Measurements from ENCODE around the gene DUSP9.

Gene DUSP9

DNA sequence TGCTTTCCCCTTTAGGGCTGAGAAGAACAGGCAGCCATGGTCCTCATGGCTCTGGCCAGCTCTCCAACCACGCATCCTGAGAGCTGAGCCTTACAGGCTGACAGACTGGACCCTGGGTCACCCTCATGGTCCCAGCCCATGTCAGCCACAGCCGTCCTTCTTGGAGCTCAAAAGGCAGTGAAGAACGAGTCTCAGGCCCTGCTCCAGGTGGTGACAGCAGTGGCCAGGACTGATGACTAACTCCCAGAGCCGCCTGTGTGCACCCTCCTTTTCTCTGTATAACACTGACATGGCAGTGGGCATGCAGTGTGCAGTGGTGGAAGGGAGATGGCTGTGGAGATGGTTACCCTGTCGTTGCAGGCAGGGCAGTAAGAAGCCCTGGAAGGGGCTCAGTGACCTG is 10.3 kb upstream of the DUSP9 start:
- DNase-seq (ENCODE audit: low spot score) = no peak

DNA sequence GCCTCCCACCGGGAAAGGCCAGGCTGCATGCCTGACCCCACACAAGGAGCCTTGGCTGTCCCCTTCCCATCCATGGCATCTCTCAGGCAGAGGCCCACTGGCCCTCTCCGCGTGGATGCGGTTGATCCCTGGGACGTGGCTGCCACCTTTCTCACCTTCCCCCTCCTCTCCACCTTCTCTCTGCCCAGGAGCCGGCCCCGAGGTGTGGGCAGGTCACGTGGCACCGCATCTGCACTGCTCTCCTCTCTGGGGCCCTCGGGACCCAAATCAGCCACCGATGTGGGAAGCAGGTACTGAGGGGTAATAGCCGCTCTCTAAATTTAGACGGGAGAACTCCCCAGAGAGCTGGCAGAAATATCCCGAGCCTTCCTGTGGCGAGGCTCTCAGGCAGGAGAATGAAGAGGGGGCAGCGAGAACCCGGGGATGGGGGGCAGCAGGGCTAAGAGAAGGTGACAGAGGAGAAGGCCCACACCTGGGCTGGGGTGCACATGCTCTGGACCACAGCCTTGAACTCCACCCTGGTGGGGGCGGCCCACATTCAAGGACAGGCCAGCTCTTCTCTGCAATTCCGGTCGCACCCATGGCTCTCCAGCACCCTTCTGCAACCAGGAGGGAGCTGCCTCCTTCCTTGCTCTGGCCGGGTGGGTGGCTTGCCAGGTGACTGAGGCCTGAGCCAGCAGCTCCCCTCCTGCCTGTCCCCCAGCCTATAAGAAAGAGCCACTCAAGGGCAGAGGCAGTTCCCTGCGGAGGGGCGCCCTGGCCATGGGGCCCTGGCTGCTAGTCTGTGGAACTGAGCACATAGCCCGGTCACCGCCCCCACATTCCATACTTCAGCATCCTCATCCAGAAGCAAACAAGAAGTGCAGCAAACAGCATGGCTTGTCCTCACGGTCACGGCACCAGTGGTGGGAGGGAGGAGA is 9.6 kb upstream of the DUSP9 start:
- no peak for DNase-seq (ENCODE audit: low spot score)

DNA sequence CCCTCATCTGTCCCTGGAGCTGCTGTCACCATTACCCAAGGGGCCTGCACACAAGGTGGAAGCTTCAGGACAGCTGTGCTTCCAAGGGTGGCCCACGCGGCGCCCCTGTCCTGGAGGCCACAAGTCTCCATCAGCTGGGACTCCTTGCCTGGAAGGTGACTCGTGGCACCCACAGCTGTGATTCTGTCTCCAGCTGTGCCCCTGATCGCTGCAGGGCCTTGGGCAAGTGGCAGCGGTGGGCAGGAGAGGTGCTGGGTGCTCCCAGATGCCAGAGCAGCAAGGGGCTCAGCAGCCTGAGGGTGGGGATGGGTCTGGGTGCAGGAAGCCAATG is 9.0 kb upstream of the DUSP9 start:
- no peak for DNase-seq (ENCODE audit: low spot score)

DNA sequence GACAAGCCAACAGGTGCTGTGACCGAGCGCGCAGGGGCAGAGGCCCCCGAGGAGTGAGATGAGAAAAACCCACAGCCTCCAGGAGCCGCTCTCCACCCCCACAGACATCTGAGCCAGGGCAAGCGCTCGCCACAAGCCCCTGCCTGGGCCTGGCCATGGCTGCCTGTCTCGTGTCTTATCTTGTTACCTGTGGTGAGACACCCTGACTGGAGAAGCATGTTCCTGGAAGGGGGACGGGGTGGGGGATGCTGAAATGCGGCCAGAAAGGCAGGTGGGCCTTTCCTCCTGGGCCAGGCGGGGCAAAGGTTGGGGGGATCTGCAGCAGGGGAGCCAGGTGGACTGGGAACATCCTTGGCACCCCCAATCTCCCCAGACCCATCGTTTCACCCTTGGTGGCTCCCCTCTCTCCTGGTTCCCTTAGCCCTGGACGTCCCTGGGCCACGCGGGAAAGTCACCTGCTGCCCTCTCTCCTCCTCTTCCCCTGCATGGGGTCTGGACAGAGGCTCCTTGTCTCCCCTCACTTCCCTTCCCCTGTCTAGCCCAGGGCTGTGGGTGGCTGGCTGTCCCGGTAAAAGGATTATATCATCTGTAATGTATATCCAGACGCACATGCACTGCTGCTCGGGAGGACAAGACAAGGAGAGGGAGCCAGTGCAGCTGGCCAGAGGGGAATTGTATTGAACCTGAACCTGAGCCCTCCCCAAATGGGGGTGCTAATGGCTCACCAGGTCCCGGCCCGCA is 8.4 kb upstream of the DUSP9 start:
- DNase-seq (ENCODE audit: low spot score) = no peak

DNA sequence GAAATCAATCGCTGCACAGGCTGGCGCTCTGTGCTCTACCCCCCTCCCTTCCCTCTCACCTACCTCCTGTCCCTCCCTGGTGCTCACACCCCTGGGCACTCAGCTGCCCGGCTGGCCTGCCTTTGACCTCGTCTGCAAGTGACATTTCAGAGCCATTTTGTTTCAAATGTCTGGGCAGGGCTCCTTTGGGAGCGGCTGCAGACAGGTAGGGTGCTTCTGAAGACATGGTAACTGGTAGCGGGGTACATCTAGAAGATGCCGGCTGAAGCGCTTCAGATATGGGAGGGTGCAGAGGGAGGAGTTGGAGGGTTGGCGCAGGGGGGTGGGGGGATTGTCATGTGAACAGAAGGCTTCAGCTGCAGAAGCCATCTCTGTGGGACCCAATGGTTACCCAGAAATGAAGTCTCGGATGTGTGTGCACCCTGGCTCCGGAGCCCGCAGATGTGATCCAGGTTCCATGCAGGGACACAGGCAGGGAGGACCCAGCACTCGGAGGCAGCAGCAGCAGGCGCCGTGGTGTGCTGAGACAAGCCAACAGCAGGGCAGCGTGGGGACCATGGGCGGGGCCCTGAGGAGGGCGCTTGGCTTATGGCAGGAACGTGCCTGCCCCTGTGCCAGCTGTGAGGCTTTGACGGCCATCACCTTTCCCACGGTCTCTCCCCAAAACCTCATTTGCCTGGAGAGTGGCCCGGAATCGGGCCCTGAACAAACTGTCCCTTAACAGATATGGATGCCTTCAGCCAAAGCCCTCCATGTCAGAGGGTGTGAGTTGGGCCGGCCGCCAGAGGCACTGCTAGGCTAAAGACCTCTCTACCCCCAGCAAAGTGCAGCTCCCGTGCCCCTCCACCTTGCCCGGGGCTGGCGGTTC is 7.6 kb upstream of the DUSP9 start:
- DNase-seq (ENCODE audit: low spot score) = no peak

DNA sequence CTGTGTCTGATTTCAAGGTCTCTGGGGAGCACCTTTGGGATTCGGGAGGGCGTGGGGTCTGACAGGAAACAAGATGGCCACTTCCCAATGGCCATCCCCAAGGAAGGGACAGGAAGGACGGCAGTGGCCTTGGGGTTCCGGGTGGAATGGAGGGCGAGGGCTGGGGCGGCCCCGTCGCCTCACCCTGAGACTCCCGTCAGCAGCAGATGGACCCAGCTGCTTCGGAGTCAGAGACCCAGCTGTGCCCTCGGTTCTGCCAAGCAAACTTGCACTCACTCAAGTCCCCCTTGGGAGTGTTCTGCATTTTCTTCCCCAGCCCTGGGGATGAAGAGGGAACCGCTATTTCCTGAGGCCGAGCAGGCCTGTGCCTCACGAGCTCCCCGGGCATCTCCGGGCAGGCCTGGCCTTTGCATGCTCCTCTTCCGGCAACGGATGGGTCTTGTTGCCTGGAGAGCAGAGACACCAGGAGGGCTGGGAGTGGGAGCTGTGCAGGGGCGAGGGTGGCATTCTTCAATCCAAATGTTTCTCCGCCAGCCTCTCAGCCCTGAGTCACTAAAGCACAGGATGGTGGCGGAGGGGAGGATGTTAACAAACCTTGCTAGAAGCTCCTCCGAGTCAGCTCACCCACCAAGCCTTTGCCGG is 6.8 kb upstream of the DUSP9 start:
- DNase-seq (ENCODE audit: low spot score) = no peak

DNA sequence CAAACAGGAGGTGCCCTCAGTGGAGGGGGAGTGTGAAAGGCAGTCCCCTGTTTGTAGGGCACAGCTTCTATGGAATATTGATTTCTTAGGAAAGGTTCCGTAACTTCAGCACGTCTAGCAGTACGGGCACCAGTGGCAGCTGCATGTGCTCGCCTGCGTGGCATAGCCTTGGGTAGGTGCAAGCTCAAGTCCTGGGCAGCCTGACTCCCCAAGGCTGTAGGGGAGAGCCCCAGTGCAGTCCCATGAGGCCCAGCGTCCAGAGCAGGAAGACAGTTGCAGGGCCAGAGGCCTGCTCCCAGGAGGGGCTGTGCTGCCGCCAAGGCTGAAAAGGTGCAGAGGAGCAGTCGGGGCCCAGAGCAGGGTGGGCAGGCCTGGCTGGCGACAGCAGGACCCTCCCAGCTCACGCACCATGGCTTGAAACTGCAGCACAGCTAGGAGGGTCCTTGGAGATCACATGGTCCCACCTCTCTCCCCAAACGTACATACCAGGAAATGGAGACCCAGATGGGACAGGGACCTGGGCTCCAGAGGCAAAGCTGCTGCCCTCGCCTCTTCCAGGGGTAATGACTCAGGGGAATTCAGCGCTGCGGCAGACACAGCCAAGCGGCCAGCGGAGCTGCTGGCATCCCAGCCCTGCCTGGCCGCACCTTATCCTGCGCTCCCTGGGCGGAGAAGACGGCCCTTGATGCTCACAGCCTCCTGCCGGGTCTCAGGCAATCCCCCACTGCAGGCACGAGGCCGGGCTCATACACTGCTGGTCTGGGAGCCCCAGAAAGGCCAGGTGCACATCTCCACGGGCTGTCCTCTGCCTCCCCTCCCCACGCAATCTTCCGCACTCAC is 6.0 kb upstream of the DUSP9 start:
- DNase-seq (ENCODE audit: low spot score) = no peak

DNA sequence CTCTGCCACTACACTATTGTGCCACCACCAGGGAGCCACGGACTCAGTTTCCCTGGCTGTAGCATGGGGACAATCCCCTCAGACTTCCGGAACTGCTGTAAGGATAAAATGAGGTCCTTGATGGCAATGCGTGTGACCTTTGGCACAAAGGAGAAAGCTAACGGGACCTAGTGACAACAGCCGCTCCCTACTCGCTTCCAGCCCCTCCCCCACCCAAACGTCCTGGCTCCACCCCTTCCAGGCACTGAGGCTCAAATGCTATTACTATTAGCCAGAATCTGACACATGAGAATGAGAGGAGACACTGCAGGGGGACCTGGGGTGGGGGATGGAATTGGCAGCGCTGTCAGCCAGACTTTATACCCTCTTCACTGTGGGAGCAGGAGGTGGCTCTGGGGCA is 5.4 kb upstream of the DUSP9 start:
- no peak for DNase-seq (ENCODE audit: low spot score)

DNA sequence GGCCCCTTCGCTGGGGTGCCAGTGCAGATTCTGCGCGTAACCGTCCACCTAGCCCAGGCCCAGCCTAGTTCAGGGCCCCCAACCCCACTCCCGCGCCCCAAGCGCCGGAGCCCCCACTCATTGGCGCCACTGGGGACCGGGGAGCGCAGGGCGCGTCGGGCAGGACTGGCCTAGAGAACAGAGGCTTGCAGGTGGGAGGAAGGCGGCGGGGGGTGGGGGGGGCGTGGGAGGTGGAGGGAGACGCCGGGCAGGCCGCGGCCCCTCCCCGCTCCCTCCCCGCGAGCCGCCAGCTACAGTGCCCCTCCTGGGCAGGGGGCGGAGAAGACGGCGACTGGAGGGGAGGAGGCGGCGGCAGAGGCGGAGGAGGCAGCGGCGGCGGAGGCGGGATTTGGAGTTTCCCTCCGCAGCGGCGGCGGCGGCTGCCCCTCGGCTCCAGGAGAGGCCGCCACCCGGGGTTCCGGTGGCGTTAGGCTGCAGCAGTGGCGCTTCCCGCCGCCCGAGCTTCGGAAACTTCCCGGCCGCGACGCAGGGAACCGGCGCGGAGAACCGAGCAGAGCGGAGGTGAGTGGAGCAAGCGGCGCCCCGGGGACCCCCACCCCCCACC is 4.8 kb upstream of the DUSP9 start:
- peak; percentile 13 for DNase-seq (ENCODE audit: low spot score)

DNA sequence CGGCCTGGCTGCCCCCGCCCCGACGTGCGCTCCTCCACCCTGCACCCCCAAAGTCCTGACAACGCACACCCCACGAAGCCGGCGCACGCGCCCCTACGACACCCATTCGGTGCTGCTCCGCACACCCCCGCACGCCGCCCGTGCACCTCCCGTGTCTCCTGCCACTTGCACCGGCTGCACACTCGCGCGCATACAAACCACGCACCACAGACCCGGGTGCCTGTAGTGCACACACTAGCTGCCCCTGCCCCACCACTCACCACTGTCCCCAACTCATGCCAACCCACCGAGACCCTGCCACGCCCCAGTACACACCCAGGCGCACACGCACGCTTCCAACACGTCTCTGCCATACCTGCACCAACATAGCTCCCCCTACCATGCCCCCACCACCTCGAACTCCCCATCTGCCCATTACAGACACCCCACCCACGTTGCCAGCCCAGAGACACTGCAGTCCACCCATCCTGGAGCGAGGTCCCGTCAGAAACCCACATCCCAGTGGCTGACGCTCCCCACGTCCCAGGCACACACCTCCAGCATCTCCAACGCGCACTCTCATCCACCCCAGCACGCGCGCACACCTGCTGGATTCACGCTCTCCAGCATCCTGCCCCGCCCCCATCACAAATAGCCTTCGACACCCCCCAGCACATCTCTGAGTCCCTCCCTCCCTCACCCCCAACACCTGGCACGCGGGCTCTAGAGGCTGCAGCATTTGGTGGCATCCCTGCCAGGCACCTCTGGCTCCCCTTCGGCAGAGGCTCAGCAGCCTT is 4.2 kb upstream of the DUSP9 start:
- DNase-seq (ENCODE audit: low spot score) = peak; percentile 1

DNA sequence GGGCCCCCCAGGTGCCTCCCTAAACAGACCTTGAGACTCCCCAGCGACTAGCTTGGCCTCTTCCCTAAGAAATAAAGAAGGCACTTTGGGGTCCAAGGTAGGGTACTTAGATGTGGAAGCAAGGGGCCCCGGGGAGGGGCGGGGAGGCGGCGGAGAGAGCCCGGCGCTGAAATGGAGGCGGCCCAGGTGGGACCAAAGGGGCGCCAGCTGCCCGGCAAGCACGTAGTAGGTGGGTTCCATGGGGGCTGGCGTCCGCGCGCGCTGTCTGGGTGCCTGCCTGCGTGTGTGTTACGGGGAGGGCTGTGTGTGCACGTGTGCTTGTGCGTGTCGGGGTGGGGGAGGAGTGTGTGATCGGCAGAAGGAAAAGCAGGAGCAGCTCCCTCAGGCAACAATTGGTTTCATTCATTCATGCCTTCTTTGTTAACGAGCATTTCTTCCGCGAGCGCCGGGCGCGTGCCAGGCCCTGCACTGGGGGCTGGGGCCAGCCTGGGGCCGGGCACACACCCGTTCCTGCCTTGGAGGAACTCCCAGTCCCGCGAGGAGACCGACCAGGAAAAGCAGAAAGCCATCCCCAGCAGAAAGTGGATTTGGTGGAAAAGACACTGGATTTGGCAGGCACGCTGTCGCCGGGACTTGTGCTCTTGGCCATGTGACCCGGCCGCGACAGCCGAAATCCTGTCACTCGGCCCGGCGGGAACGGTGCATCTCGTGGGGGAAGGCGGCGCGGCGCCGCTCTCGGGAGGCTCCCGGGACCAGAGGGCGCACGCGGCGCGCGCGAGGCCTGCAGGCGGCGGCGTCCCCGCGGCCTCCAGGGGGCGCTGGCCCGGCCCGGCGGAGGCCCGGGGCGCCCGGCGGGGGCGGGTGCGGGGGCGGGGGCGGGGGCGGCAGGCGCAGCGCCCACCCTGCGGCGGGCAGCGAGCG is 3.3 kb upstream of the DUSP9 start:
- peak; percentile 51 for DNase-seq (ENCODE audit: low spot score)

DNA sequence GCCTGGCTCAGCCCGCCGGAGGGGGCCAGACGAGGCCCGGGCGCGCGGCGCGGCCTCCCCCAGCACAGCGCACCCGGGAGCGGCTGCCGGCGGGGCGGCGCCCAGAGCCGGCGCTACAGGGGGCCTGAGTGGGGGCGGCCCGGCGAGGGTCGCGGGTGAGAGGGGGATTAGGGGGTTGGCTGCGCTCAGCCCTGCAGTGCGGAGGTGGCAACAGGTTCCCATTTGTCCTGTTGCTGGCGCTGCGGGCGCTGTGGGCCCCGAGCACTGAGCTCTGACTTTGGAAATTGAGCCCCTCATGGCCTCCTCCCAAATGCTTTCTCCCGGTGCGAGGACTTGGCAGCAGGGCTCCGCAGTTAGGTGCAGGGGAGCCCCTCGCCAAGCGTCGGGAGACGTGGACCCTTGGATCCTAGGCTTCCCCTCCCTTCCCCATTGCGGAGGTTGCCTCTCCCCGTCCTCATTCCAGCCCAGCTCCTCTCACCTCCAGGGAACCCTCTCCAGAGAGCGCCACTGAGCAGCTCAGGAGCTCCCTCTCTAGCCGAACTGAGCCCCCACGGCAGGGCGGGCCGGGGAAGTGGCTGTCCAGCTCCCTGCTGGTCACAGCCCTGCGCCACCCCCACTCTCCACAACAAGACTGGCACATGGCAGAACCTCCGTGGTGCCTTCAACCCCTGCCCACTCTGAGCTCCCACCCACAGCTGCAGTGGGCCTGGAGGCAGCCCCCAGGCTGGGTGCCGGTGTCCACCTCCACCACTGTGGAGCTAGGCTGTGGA is 2.5 kb upstream of the DUSP9 start:
- no peak for DNase-seq (ENCODE audit: low spot score)

DNA sequence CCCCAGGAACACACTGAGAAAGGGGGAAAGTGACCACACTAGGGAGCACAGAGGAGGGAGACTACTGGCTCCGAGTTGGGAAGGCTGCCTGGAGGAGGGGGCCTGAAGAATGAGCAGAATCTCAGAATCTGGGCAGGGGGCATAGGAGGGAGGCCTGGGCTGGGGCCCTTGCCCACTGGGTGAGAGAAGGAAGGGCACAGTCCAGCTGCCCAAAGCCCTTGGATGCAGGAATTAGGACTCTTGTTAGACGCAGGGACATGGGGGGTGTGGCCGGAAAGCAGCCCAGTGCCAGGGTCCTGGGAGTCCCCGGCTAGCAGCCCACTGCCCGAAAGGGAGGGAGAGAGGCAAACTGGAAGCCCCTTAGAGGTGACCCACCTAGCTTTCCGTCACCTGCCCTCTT is 1.9 kb upstream of the DUSP9 start:
- DNase-seq (ENCODE audit: low spot score) = no peak

DNA sequence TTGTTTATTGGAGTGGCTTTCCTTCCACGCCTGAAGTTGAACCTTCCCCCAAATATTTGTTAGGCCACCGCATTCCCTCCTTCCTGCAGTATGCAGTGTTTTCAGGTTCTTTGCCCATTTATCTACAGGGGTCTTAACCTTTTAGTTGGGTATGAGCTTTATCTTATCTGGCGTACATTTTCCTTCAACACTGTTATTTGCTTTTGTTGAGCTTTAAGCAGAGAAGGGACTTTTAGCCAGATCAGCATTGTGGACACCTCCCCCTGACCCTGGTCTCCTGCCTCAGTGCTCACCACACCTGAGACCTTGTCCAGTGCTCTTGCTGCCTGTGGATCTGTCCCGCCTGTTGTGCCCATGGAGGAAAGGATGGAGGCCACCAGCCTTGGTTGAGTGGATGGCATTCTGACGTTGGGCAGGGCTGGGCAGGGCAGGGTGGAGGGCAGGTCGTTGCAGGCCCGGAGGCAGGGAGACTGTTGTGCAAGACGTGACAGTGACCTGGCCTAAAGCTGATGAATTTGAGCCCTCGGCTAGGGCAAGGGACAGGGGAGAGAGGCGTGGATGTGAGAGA is 998 bp upstream of the DUSP9 start:
- DNase-seq (ENCODE audit: low spot score) = no peak

DNA sequence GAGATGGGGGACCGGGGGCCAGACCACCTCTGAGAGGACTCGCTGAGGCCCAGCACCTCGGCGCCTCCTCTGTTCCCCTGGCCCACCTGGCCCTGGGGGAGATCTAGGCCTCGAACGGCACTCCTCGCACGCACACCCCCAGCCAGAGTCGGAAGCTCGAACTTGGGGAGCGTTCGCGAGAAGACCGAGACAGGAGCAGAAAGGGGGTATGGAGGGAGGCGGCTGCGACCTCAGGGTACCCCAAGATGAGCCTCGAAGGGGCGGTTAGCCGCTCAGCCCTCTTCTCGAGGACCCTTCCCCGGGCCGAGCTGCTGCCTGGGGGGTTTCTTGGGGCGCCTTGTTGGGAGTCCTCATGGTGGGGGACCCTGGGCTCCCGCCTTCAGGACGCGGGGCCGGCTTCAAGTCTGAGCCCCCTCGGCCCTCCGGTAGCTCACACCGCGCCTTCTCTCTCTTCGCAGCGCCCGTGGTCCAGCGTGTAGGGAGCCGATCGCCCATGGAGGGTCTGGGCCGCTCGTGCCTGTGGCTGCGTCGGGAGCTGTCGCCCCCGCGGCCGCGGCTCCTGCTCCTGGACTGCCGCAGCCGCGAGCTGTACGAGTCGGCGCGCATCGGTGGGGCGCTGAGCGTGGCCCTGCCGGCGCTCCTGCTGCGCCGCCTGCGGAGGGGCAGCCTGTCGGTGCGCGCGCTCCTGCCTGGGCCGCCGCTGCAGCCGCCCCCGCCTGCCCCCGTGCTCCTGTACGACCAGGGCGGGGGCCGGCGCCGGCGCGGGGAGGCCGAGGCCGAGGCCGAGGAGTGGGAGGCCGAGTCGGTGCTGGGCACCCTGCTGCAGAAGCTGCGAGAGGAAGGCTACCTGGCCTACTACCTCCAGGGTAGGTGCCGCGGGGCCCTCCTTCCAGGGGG is 706 bp downstream of the DUSP9 start:
- DNase-seq (ENCODE audit: low spot score) = no peak

DNA sequence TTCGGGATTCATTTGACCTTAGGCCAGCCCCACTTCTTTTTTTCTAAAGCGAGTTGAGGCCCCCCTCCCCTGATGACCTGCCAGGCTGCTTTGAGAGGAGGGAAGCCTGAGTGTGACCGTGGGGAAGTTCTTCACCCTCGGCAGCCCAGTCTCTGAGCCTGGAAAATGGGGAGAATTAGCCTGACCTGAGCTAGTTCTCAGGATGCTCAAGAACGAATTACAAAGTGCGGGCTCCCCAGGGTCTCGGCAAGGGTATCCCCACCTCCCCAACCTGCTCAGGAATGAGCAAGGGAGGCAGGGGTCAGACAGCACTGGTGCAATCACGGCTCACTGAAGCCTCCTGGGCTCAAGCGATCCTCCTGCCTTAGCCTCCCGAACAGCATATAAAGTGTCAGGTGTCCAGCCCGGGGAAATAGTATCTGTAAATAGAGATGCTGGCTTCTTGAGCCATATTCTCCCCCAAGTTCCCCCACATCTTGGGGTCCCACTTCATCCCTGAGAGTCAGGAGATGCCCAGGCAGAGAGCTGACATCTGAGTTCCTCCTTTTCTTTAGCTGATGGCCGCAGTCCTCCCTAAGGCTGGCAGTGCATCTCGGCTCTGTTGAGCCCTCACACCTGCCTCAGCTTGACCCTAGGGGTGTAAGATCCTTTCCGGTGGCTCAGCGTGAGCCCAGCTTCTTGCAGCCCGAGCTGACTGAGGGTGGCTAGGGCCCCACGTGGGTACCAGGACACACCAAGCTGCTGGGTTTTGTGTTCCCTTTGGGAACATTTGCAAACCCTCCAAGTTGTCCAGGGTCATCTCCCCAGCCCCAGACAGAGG is 1.6 kb downstream of the DUSP9 start:
- DNase-seq (ENCODE audit: low spot score) = no peak

All from AG20443 (cell line).